HG02852 (cell line): Measurements from ENCODE around the gene HDAC9.

Experiments
- ATAC-seq: cut with Tn5 transposase; IDR thresholded peaks from one replicate; pipeline ENCODE4 v1.9.1; 2021; ENCODE audit warnings: mild to moderate bottlenecking, moderate library complexity; ENCODE audit not compliant: unreplicated experiment

HDAC9 gene

GRCh38 chr7:18828260-18828993, 332.9 kb downstream of the HDAC9 start:
- ATAC-seq: no peak

- ATAC-seq: no peak
Observed at GRCh38 chr7:18828994-18829857, 333.7 kb downstream of the HDAC9 start.

- no peak for ATAC-seq
Observed at GRCh38 chr7:18829858-18830285, 334.3 kb downstream of the HDAC9 start.

DNA sequence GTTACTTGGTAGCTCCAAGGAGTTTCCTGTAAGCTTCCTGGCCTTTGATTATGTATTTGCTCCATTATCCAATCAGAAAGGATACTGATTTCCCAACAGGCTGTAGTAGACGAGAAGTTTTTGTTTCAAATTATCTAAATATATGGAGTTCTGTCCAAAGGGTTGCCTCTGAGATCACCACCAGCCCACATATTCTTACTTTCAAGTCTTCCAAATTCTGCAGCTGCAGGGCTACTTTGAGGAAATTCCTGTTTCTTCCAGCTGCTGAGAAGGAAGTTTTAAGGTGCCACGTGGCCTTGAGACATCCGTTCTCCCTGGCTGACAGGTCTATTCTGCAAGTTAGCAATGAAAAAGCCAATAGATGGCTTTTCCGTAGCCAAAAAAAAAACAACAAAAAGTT, 335.9 kb downstream of the HDAC9 start:
- ATAC-seq: no peak

DNA sequence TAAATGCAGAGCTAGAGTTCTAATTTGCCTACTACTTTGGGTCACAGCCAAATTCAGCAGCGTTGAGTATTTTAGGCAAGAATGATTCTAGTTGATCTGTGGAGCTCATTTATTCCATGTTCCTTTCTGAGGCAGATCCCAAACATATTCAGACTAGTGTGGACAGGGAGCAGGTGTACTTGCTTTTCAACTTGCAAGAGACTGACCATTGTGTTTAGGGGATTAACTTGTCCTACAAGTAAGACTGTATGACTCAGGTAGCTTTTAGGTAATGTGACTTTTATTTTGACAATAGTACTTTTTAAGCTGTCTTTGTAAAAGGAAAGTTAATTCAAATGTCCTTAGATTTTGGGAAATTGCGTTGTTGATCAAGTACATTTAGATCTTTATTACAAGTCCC, 336.4 kb downstream of the HDAC9 start:
- no peak for ATAC-seq

- no peak for ATAC-seq
Observed at GRCh38 chr7:18834577-18834976, 339.0 kb downstream of the HDAC9 start.

DNA sequence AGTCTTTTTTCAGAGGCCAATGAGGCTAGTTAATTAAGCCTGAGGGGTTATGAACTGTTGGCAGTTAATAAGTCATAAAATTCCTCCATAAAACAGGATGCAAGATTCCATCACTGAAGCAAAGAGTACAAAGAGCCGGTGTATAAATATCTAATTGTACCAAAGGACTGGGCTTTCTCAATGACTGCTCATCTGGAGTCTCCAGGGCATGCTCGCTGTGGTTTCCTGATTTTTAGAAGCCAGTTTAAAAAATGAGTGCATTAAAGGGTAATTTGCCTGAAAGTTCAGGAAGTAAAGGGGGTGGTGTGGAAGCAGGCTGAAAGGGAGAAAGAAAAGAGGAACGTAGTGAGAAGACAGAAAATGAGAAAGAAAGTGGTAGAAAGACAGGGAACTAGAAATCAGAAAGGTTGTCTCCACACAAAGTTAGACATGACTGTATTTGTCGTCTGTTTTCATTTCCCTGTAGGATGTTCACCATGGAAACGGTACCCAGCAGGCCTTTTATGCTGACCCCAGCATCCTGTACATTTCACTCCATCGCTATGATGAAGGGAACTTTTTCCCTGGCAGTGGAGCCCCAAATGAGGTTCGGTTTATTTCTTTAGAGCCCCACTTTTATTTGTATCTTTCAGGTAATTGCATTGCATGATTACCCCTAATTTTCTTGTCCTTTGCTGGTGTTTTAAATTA, 339.6 kb downstream of the HDAC9 start:
- no peak for ATAC-seq

DNA sequence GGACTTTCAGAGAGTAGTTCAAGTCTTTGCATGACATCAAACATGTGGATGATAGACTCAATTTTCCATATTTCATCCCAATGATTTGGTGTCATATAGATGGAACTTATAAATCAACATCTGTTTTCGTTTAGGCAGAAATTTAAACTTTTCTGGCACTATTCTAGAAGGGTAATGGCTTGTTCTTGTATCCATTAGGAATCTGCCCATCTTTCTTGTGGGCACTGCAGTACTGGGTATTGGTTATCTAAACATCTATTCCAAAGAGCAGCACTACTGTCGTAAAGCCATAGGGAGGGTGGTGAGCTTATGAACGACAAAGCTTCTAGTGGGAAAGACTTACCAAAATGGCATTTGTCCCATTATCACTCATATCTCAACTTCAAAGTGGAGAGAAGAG, 348.4 kb downstream of the HDAC9 start:
- ATAC-seq: no peak

- ATAC-seq: peak; percentile 45
Observed at GRCh38 chr7:18844735-18845134, 349.2 kb downstream of the HDAC9 start.

- ATAC-seq: no peak
Observed at GRCh38 chr7:18845700-18846099, 350.2 kb downstream of the HDAC9 start.

DNA sequence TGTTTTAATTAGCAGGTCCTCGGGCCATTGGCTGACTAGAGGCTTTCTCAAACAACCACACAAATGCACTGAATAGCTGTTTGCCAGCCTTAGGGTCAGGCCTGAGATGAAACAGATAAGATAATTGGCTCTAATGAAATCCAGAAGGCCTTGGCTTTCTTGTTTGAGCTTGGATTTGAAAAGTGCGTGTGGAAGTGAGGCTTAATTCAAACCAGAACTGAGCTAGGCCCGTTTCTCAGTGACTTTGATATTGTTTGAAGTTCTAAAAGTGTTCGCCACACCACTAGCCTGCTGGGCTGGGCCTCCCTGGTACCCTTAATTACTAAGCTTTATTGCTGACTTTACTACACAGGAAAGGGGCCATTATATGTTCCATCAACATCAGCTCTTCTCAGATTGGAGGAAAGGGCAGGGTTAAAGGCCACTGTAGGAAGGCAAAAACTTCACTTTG, 351.2 kb downstream of the HDAC9 start:
- no peak for ATAC-seq

DNA sequence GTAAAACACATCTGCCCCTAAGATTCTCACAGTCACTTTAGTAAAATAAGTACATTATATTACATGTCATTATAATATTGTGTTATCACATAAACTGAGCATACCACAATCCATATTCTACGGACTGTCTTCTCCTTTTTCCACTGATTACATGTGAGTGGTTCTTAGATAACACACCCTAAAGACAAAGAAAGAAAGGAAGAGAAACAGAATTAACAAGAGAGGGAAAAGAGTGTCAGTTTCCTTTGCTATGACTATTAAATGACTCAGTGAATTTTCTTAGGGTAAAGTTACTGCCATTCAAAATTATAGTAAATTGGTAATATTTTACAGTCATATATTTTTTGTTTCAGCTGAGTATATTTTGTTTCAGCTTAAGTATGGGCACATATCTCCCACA, 353.6 kb downstream of the HDAC9 start:
- no peak for ATAC-seq

GRCh38 chr7:18855796-18856195, 360.2 kb downstream of the HDAC9 start:
- ATAC-seq: no peak

DNA sequence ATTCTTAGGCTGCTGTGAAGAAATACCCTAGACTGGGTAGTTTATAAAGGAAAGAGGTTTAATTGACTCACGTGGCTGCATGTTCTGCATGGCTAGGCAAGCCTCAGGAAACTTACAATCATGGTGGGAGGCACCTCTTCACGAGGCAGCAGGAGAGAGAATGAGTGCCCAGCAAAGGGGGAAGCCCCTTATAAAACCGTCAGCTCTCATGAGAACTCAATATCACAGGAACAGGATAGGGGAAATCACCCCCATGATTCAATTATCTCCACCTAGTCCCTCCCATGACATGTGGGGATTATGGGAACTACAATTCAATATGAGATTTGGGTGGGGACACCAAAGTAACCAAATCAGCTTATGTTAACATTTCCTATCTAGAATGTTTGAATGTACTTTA, 362.7 kb downstream of the HDAC9 start:
- no peak for ATAC-seq

- no peak for ATAC-seq
Observed at GRCh38 chr7:18859318-18859717, 363.8 kb downstream of the HDAC9 start.

- no peak for ATAC-seq
Observed at GRCh38 chr7:18860221-18860620, 364.7 kb downstream of the HDAC9 start.

DNA sequence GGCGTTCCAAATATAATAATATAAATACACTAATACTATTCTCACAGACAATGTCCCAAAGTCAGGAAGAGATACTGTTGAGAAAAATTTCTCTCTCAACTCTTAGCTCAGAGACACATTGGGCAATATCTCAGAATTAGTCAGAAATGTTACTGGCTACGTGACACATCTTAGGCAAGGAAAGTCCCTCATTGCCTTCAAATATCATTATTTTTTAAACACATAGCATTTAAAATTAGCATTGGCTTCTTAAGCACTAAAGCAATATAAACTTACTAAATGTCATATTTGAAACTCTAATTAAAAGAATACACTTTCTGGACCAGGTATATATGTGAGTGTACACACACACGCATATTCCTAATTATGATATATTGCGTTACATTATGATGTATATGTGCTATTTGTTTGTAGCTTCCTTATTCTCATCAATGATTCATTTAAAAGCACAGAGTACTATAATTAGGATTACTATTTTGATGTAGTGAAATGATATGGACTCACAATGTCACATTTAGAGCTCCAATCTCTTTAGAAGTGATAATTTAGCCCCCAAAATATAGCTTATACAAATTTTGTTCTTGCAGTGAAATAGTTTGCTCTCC, 366.1 kb downstream of the HDAC9 start:
- peak; percentile 78 for ATAC-seq

- ATAC-seq: no peak
Observed at GRCh38 chr7:18864967-18865366, 369.4 kb downstream of the HDAC9 start.

DNA sequence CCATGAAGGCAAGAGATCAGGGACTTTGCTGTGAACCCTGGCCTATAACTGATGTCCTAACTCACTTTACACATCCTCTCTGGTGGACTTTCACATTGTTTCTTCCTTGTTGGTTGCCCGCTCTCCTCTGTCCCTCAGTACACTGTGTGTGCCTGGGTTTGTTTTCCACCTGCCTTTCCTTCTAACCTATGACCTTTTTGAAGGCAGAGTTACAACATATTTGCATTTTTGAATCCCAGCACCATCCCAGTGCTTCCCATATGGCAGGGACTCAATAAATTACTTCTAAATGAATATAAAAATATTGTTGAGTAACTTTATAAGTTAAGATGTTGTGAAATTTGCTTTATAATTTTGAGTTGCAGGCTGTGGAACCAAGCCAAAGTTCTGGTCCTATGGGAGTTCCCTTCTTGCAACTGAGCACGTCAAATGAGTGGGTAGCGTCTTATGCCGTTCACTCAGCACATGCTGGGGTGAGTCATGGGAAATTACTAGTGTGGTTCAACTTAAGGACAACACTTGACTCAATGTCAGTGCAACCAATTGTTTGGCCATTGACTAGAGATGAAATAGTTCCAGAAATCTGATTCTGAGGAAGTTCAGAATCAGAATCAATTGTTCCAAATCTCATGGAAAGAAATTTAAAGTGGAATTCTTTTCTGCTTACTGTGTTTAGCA, 370.9 kb downstream of the HDAC9 start:
- peak; percentile 94 for ATAC-seq

DNA sequence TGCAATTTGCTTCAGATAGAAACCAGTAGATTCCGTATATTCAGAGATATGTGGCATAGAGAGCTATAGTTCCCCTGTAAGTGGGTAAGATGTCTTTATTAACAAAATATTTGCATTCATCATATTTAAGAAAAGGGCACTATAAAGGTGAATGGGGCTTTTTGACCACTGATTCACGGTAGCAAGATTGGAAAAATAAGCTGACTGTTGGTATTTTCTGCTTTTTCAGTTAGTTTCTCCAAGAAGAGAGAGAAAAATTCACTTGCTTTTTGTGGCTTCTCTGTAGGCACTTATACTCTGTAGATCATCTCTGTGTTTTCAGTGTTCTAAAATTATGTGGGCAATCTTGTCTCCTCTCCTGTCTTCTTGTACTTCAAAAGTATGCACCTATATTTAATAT, 376.8 kb downstream of the HDAC9 start:
- no peak for ATAC-seq
